Heart right ventricle (tissue), 16 donors: ENCODE results near the gene MRPL49. TPM values are rescaled to one million over a fixed set of nuclear protein-coding genes. Genes with fewer than 3 reads are reported as not detected.

ENCODE experiments used
- ATAC-seq, 8 donors: fragments of 200-7000 bp; cut with Tn5 transposase; one replicate each; pipeline ENCODE4 v1.9.1; 2020; ENCODE audit warnings: mild to moderate bottlenecking in 8 of 8, moderate library complexity in 8 of 8, moderate number of reproducible peaks in 1 of 8
- DNase-seq, 2 donors: peaks; one replicate each; pipeline ENCODE4 v3.0.0-alpha.2; 2020
- H3K27ac ChIP-seq, 10 donors: fragments of 200-600 bp; sonication (generic) in 2 of 10; one replicate each; pipeline versions ENCODE4 v1.5.0 to v1.8.0; 2020 to 2022; ENCODE audit warnings: mild to moderate bottlenecking in 3 of 10
- H3K27me3 ChIP-seq, 7 donors: fragments of 200-600 bp; one replicate each; pipeline ENCODE4 v1.8.0; 2021 to 2022; ENCODE audit warnings: mild to moderate bottlenecking in 2 of 7
- H3K36me3 ChIP-seq, 9 donors: fragments of 200-600 bp; sonication (generic) in 1 of 9; one replicate each; pipeline versions ENCODE4 v1.5.0 to v1.8.0; 2020 to 2022; ENCODE audit warnings: mild to moderate bottlenecking in 2 of 9
- H3K4me1 ChIP-seq, 9 donors: fragments of 200-600 bp; sonication (generic) in 1 of 9; one replicate each; pipeline versions ENCODE4 v1.5.0 to v1.8.0; 2020 to 2022; ENCODE audit warnings: mild to moderate bottlenecking in 4 of 9
- H3K4me3 ChIP-seq, 10 donors: fragments of 200-600 bp; sonication (generic) in 2 of 10; one replicate each; pipeline versions ENCODE4 v1.5.0 to v1.8.0; 2020 to 2022; ENCODE audit warnings: mild to moderate bottlenecking in 7 of 10, moderate library complexity in 2 of 10
- H3K9me3 ChIP-seq, 11 donors: fragments of 200-600 bp in 10 of 11; sonication (generic) in 2 of 11; one replicate each; pipeline versions ENCODE4 v1.5.0 to v1.8.0; 2013 to 2022; ENCODE audit warnings: mild to moderate bottlenecking in 2 of 11, control low read depth in 1 of 11, moderate library complexity in 1 of 11
- CTCF ChIP-seq, 9 donors: fragments of 200-600 bp; sonication (generic) in 2 of 9; IDR thresholded peaks; one replicate each; pipeline versions ENCODE4 v1.5.0 to v1.8.0; 2021 to 2022; ENCODE audit warnings: antibody characterized with exemption in 9 of 9, mild to moderate bottlenecking in 5 of 9, moderate library complexity in 1 of 9
- WGBS, 2 donors: extraction: QIAGEN DNeasy Blood & Tissue Kit; methylation state at CpG; one replicate each; pipeline ENCODE4 v1.1.7; 2013; ENCODE audit warnings: inconsistent platforms in 1 of 2; 5-methylcytosine and 5-hydroxymethylcytosine counted together
- intact Hi-C, 10 donors: fragments of 100-400 bp; cut with DNase I; formaldehyde crosslinking; loops; one replicate each; pipeline versions ENCODE4 v1.11.1 to v1.14.2; 2022
- polyA plus RNA-seq, 2 donors: library from polyadenylated mRNA; stranded (reverse); fragments of 200-250 nt; gene quantifications; one replicate each; pipeline ENCODE4 v1.2.3, GENCODE V29; 2013
- total RNA-seq, 10 donors: library from RNA; stranded (reverse); fragmentation: NEBNext Ultra II Directional in 3 of 10; extraction: Animal tissue kit (Norgen Biotek cat#: 25700) in 3 of 10; gene quantifications; one replicate each; pipeline versions ENCODE4 v1.2.1 to v1.2.4, GENCODE V29; 2021 to 2023
- donor health status: Arrhythmogenic right ventricular cardiomyopathy.
- donor health status: ischemic (EF 13 %, LVEDD 7.1; RV severe dilation, severe dysfunction).
- donor health status: healthy with polysubstance abuse.
- donor health status: DM: no; HTN: yes; CAD: no.
- donor health status: DM: no; HTN: no; CAD: no.
- donor health status: ischemic (EF 25% LVEDD 6.9; RV normal size, moderate dysfunction).
- donor health status: ischemic (EF 25% LVEDD 5.7; RV mildly dilated, moderate dysfunction).
- donor health status: healthy.
- donor health status: DM: yes; HTN: yes; CAD: no.
- donor health status: Ischemic cardiomyopathy.
- donor health status: ischemic (EF 35%, LVEDD 5.7; RV mildly dilated, moderate dysfunction).
- donor health status: nonischemic (EF 11% LVEDD 7.7; RV severe dilation, severe dysfunction).
- donor health status: DM: yes; HTN: yes; CAD: no.
- donor health status: PGD.
- donor health status: ischemic (EF 29% LVEDD 5.4; RV normal size, mild dysfunction).
- donor health status: nonischemic (EF 23%, LVEDD 6.1; RV moderate dilation, normal function).

MRPL49 gene
- total and polyA plus RNA-seq, 12 donors, result 6.4 to 44.8 (median 39.3) TPM

- Histone ChIP-seq H3K4me3 (peak overlapping the region; percentile 75 to 98 (median 88)), H3K4me1 (peaks cover 12 to 36% (median 27%) of the 10 kb centered on the region in 9 donors), H3K27me3 (no peaks in the 10 kb centered on the region), H3K27ac (peak overlapping the region; percentile 95 to 100 (median 98)), H3K36me3 (peaks cover 7 to 46% (median 33%) of the 10 kb centered on the region in 9 donors), H3K9me3 (no peaks in the 10 kb centered on the region)
- TF ChIP-seq CTCF (IDR thresholded peaks at IDR 0.05), result no peak
- 1 to 2% methylated on average over 20 of the region's 20 CpGs for WGBS, 2 donors
- intact Hi-C loops, result loop anchor here in 3 of 10 donors (1.0 to 10.0 kb wide), 2 partner anchors 48 to 121 kb away; partner anchors contain the start of gene CAPN1 (in 1 of the 3)
- peak in 2 of 8 donors; percentile 0 to 8 for ATAC-seq
- DNase-seq, result peak; percentile 42 to 48
Measured at GRCh38 chr11:65133724-65134123, 11.6 kb downstream of the MRPL49 start.

GRCh38 chr11:65134240-65134951 is 12.3 kb downstream of the MRPL49 start, which contains the start of gene SYVN1:
SYVN1 (minus strand) TSS chr11:65134519; CDS start chr11:65133601, 918 bp downstream.
- DNase-seq, result peak; percentile 91 to 92
- no peaks in the 10 kb centered on the region for H3K9me3 ChIP-seq
- H3K4me3 ChIP-seq, result peak within 1 kb of the TSS; percentile 75 to 98 (median 88)
- peak; percentile 90 to 96 (median 94) for ATAC-seq
- no peak for TF ChIP-seq CTCF (IDR thresholded peaks at IDR 0.05)
- intact Hi-C loops, result loop anchor here in 3 of 10 donors (1.0 to 10.0 kb wide), 2 partner anchors 47 to 120 kb away; partner anchors contain the start of gene CAPN1 (in 1 of the 3)
- H3K4me1 ChIP-seq, result peaks cover 12 to 36% (median 27%) of the 10 kb centered on the region in 9 donors
- H3K27ac ChIP-seq, result peak within 1 kb of the TSS; percentile 95 to 100 (median 98)
- H3K27me3 ChIP-seq, result no peaks in the 10 kb centered on the region
- peaks cover 7 to 39% (median 26%) of the 10 kb centered on the region in 9 donors for H3K36me3 ChIP-seq
- WGBS, 2 donors, result 0% methylated on average over 53 to 60 of the region's 60 CpGs

DNA sequence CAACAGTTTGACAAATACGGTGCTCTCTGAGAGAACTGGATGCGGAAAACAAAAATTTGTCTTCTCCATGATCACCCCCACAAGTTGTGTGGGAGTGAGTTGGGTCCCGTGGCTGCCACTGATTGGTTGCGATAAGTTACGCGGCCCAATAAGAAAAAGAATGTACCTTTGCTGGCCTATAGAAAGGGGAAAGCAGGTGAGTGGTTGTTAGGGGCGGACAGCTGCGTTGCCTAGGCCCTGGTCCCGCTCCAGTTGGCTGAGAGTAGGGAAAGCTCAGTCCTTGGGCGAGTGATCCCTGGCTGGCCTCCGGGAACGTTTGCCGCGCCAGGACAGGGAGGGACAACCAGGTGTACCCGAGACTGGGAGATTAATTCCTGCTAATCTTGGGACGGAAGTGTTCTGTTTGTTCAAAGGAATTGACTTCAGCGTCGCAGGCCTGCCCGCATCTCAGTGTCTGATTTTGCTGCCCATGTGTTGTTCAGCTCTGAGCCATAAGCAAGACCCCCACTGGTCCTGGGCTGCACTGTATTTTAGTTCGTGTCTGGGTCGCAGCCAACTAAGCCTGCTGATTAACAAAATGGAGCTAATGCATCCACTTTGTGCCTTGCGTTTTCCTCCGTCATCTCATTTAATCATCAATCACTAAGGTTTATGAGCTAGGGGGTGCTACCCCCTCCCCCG is 13.0 kb downstream of the MRPL49 start:
- intact Hi-C loops, result loop anchor here in 4 of 10 donors (1.0 to 10.0 kb wide), 3 partner anchors 46 to 120 kb away; partner anchors contain the start of gene CAPN1 (in 3 of the 4)
- Histone ChIP-seq H3K27ac (peak overlapping the region; percentile 95 to 100 (median 98)), H3K36me3 (peaks cover 0 to 32% (median 19%) of the 10 kb centered on the region in 9 donors), H3K27me3 (no peaks in the 10 kb centered on the region), H3K4me3 (peak overlapping the region; percentile 75 to 98 (median 88)), H3K9me3 (no peaks in the 10 kb centered on the region), H3K4me1 (peaks cover 12 to 36% (median 27%) of the 10 kb centered on the region in 9 donors)
- TF ChIP-seq CTCF (IDR thresholded peaks at IDR 0.05), result no peak
- WGBS, 2 donors, result 3% methylated on average over 24 of the region's 24 CpGs
- DNase-seq, result peak; percentile 86 to 93
- peak; percentile 86 to 95 (median 90) for ATAC-seq

DNA sequence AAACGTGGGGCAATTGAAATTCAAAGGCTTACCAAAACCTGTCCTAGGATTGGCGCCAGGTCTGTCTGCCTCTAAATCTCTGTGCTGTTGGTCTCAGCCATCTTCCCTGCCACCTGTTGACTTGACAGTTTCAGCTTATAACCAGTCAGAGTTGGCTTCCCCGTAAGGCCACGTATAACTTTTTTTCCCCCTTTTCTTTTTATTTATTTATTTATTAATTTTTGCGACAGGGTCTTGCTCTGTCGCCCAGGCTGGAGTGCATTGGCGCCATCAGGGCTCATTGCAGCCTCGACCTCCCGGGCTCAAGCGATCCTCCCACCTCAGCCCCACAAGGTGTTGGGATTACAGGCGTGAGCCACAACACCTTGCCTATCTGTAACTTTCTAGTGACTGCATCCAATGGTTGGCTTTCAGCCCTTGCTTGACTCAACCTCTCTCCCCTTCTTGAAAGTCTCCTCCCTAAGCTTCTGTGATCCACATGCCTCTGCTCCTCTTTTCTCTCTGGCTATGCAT is 13.6 kb downstream of the MRPL49 start:
- intact Hi-C loops, result loop anchor here in 3 of 10 donors (1.0 to 10.0 kb wide), 3 partner anchors 46 to 119 kb away; partner anchors contain the start of gene CAPN1 (in 2 of the 3)
- Histone ChIP-seq H3K9me3 (no peaks in the 10 kb centered on the region), H3K36me3 (peaks cover 0 to 26% (median 14%) of the 10 kb centered on the region in 9 donors), H3K4me1 (peaks cover 12 to 36% (median 27%) of the 10 kb centered on the region in 9 donors), H3K27me3 (no peaks in the 10 kb centered on the region), H3K27ac (peak overlapping the region; percentile 95 to 100 (median 98)), H3K4me3 (peak overlapping the region in 9 of 10 donors; percentile 75 to 98 (median 92))
- ATAC-seq, result no peak
- TF ChIP-seq CTCF (IDR thresholded peaks at IDR 0.05), result no peak
- no peak for DNase-seq
- WGBS, 2 donors, result 55% methylated on average over 11 of the region's 11 CpGs
